Ishikawa (cell line): ENCODE data around the gene MARF1.

Experiments used
- CREB1 ChIP-seq: IDR thresholded peaks from 2 replicates; pipeline ENCODE4 v1.6.1; 2012; ENCODE audit warnings: low read depth
- EP300 ChIP-seq: IDR thresholded peaks from 2 replicates; pipeline ENCODE4 v1.6.1; 2012; ENCODE audit warnings: borderline replicate concordance
- RAD21 ChIP-seq: IDR thresholded peaks from 2 replicates; pipeline ENCODE4 v1.6.1; 2012; ENCODE audit warnings: low read depth
- TAF1 ChIP-seq: IDR thresholded peaks from 2 replicates; pipeline ENCODE4 v1.6.1; 2012; ENCODE audit warnings: low read depth, mild to moderate bottlenecking
- TCF12 ChIP-seq: IDR thresholded peaks from 2 replicates; pipeline ENCODE4 v1.6.1; 2012; ENCODE audit warnings: low read depth
- YY1 ChIP-seq: IDR thresholded peaks from 2 replicates; pipeline ENCODE4 v1.6.1; 2012; ENCODE audit warnings: low read depth
- TF ChIP-seq, protein P1 (sequence below): IDR thresholded peaks from 2 replicates; pipeline ENCODE4 v1.6.1; 2012

DNA sequence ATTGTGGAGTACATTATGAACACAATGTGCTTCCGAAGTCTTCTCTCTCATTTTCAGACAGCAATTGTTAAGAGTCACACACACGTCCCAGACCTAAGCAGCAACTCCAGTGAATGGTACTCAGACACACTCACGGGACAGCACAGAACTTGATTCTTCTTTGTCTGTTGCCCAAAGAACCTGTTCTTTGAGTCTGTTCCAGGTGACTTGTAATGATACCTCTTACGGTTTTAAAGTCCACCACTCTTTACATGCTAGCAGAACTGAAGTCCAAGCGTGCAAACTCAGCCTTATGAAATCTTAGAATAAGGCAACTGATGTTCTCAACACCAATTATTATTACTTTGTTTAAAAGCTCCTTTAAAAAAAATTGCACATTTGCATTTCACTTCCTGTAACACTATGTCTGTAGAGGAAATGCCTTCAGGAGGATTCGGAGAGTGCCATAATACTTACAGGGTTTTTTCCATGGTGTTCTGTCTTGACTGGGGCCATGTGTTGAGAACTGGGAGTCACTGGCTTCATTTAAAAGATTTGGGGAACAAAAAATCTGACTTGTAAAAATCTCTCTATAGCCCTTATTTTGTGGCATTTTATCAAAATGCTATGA, 48.1 kb downstream of the MARF1 start:
- TF ChIP-seq RAD21 (no peak), TAF1 (no peak), YY1 (no peak), CREB1 (no peak), TCF12 (no peak), EP300 (no peak)
- TF ChIP-seq, protein P1, sequence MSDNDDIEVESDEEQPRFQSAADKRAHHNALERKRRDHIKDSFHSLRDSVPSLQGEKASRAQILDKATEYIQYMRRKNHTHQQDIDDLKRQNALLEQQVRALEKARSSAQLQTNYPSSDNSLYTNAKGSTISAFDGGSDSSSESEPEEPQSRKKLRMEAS: no peak
